ENCODE measurements around the gene DENND2C. TPM values are rescaled to one million over a fixed set of nuclear protein-coding genes. Genes with fewer than 3 reads are reported as not detected.

DENND2C gene
- total and polyA plus RNA-seq, 9 donors: 1.5 to 3.6 (median 2.6) TPM

GRCh38 chr1:114610546-114611245 is 59.2 kb downstream of the DENND2C start:
- intact Hi-C loops (cut with DNase I): no loop called here

GRCh38 chr1:114609826-114610225 is 60.0 kb downstream of the DENND2C start:
- no peak for DNase-seq
- 88 to 90% (median 90%) methylated on average over 2 of the region's 2 CpGs for WGBS, 3 donors
- H3K27ac ChIP-seq: no peak overlapping the region
- TF ChIP-seq EP300 (IDR thresholded peaks at IDR 0.05): no peak
- no peak for TF ChIP-seq CTCF (IDR thresholded peaks at IDR 0.05)
- no peak for TF ChIP-seq POLR2A (IDR thresholded peaks at IDR 0.05)
- H3K4me3 ChIP-seq: no peak overlapping the region
- H3K9me3 ChIP-seq: no peaks in the 10 kb centered on the region
- intact Hi-C loops (cut with DNase I): no loop called here
- no peaks in the 10 kb centered on the region for H3K36me3 ChIP-seq
- no peaks in the 10 kb centered on the region for H3K27me3 ChIP-seq
- no peaks in the 10 kb centered on the region for H3K4me1 ChIP-seq (ENCODE audit: insufficient read depth)

More at GRCh38 chr1:114610546-114611245, 59.2 kb downstream of the DENND2C start:
- Histone ChIP-seq H3K27ac (no peak overlapping the region), H3K27me3 (no peaks in the 10 kb centered on the region), H3K4me1 (ENCODE audit: insufficient read depth) (no peaks in the 10 kb centered on the region), H3K36me3 (no peaks in the 10 kb centered on the region), H3K9me3 (no peaks in the 10 kb centered on the region), H3K4me3 (no peak overlapping the region)
- no peak for DNase-seq
- TF ChIP-seq EP300 (IDR thresholded peaks at IDR 0.05) (no peak), CTCF (IDR thresholded peaks at IDR 0.05) (no peak), POLR2A (IDR thresholded peaks at IDR 0.05) (no peak)
- WGBS, 3 donors: 94 to 95% (median 95%) methylated on average over 9 of the region's 9 CpGs

- H3K36me3 ChIP-seq: no peaks in the 10 kb centered on the region
- no peak for DNase-seq
- H3K4me3 ChIP-seq: no peak overlapping the region
- no peak overlapping the region for H3K27ac ChIP-seq
- TF ChIP-seq CTCF (IDR thresholded peaks at IDR 0.05): no peak
- TF ChIP-seq POLR2A (IDR thresholded peaks at IDR 0.05): no peak
- TF ChIP-seq EP300 (IDR thresholded peaks at IDR 0.05): no peak
- no peaks in the 10 kb centered on the region for H3K4me1 ChIP-seq (ENCODE audit: insufficient read depth)
- intact Hi-C loops (cut with DNase I): no loop called here
- H3K9me3 ChIP-seq: no peaks in the 10 kb centered on the region
- WGBS, 3 donors: 92 to 94% (median 93%) methylated on average over 3 of the region's 3 CpGs
- no peaks in the 10 kb centered on the region for H3K27me3 ChIP-seq
These were observed 60.8 kb downstream of the DENND2C start for GRCh38 chr1:114609026-114609425.

GRCh38 chr1:114607223-114607622 is 62.6 kb downstream of the DENND2C start:
- no peak overlapping the region for H3K4me3 ChIP-seq
- H3K4me1 ChIP-seq (ENCODE audit: insufficient read depth): no peaks in the 10 kb centered on the region
- H3K36me3 ChIP-seq: no peaks in the 10 kb centered on the region
- H3K9me3 ChIP-seq: no peaks in the 10 kb centered on the region
- no peaks in the 10 kb centered on the region for H3K27me3 ChIP-seq
- TF ChIP-seq EP300 (IDR thresholded peaks at IDR 0.05) (no peak), CTCF (IDR thresholded peaks at IDR 0.05) (no peak), POLR2A (IDR thresholded peaks at IDR 0.05) (no peak)
- intact Hi-C loops (cut with DNase I): no loop called here
- WGBS, 3 donors: 55 to 79% (median 55%) methylated on average over 1 of the region's 1 CpG
- no peak overlapping the region for H3K27ac ChIP-seq
- no peak for DNase-seq

Measured in ovary (tissue), 9 donors.